ENCODE measurements around the gene LDLRAD3.

The LDLRAD3 gene

DNA sequence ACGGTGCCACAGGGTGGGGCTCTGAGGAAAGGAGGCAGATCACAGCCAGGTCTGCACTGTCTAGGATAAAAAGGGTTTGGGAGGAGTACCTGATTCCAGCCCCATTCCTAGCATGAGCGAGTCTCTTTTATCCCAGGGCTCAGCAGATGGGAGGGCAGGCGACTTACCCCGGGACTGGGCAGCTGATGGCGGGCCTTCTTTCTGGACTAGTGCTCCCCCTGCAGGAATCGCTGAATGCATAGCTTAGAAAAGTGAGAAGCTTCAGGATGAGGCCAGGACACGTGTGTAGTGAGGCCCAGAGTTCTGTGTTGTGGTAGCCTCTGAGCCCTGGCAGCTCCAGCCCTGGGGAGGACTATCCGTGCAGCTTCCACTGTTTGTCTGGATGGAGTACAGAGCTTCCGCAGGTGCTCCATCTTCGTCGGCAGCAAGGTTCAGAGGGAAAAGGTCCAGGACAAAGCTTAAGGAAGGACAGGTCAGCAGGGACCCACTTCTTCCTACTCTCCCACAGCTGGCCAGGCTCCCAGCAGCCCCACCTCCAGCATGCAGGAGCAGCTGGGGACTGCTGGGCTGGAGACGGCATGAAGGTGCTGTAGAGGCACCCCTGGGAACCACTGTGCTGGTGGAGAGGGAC lies 315.0 kb downstream of the LDLRAD3 start:
- peak; percentile 43 for DNase-seq

DNA sequence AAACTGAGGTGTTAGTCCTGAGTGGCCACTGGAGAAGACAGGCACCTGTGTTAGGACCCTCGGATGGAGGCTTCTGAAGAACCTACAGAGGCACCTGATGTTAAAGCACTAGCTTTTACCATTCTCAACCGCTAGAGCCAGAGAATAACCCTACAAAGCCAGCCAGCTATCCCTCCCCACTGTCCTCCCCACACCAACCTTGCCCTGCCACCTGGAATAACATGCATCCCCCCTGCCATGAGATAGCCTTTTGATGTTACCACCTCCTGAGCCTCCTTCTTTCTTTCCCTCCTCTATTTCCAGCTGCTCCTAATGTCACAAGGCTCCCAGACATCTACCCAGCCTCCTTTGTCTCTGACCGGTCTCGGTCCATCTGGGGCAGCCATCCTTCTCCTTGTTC lies 317.2 kb downstream of the LDLRAD3 start:
- DNase-seq = no peak

DNA sequence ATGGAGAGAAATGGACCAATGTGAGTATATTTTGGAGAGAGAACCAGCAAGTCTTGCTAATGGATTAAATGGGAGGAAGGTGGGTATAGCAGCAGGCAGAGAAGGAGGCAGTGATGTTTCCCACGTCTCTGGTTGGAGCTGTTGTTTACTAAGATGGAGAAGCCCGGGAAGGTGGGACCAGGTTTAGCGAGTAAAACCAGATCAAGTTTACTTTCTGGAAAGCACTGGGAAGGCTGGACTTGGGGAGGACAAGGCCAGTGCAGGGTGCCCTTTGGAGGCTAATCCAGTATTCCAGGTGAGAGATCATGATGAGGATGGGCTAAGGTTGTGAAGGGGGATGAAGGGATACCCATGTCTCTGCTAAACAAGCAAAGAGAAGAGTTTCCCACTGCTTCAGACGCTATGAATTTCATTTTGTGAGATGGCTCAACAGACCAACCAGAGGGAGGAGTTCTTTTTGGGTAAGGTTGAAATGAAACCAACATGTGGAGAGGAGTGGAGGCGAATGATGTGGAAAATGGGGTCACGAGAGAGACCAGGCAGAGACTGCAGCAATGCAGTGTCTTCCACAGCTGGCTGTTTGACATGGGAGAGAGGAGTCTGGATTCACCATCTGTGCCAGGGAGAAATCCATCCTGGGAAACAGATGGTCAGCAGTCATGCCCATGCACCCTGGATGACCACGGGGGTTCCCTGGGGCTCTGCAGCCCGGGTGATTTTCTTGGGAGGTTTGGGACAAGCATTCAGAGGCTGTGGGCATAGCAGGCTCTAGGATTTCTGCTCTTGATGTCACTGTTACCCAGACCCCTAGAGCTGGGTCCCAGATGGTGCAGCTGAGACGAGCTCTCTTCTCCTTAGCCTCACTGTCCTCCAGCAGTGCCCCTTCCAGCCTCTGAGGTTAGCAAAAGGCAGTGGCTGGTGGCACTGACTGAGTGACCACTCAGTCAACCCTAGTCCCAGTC lies 320.4 kb downstream of the LDLRAD3 start:
- DNase-seq = no peak

DNA sequence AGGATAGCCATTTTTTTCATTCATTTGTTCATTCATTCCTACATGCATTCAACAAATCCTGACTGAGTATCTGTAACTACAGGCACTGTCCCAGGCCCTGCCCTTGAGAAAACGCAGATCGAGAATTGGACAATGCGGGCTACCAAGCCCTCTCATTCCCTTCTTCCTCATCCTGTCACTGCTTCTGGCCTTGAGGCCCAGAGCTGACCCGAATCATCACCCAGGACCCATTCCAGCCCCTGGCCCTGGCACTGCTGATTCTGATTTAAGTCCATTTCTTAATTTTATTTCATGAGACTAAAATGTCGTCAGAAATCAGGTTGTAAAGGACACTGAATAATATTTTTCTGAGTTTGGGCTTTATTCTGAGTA lies 321.1 kb downstream of the LDLRAD3 start:
- DNase-seq = no peak

DNA sequence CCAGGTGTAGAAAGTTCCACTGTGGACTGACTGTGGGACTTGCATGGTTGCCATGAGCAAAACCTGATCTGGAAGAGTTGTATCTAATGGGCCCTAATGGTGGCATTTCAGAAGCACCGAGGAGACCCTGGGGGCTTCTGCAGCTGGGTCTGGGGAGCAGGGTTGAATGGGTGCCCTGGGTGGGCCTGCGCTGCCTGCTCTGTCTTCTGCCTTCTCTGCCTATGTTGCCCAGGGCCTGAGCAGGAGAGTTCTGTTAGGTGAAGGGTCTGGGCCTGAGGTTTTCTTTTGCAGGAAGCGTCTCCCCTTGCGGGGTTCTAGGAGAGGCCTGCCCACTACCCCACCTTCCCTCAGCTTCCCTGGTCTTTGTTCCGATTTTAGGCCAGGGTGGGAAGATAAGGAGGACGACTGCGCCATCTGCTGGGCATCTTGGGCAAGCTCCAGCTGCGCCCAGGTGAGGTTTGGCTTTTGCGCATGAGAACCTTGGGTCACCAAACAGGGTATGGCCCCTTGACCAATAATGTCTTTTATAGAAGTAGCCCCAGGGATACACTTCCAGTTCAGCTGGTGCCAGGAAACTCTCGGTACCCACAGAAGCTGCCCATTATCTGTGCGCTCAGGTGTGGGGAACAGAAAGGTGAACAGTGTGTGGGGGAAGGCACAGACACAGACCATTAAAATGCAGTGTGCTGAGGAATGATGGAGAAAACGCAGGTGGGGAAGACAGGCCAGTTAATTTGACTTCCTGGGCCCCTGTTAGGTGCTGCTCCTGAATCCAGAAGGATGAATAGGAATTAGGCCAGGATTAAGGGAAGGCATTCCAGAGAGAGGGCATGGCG lies 322.1 kb downstream of the LDLRAD3 start:
- no peak for DNase-seq

DNA sequence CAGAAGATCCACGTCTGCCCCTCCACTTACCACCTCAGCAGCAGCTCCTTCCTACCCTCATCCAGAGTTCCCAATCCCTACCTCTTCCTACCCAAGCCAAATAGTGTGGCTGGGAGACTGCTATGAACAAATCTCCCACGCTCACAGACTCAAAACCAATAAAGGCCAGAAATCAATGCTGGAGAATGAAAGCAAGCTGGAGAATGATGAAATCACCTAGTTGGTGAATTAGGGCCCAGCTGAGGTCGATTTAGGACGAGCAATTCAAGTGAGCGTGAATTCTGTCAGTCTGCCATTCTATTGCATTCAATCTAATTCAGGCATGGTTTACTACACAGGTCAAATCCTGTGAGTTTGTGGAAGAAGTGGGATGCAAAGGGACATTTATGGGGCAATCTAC lies 322.9 kb downstream of the LDLRAD3 start:
- DNase-seq = no peak

DNA sequence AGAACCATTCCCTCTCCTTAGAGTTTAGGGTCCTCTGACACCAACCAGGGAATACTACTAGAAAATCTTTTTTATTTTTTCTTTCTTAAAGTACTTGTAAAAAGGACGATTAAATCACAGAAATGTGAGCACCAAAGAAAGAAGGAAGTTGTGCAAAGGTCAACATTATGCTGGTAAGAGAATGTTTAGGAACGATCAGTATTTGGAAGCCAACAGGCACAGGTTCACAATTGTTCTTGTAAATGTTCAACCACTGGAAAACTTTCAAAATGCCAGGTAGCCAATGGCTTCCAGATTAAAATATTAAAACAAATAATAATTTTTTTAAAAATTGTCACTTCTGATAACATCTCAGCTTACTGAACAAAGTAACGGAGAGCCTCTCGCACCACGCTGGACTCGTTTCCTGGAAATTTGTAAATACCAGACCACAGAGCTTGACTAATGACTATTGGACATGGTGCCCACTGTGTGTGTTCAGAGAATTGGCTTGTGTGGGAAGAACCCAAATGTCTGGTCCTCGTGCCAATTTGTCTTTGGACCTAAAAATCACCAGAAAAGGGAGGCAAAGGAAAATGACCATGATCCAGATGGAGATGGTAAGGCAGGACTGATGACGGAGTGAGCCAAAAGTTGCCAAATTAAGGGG lies 324.6 kb downstream of the LDLRAD3 start:
- no peak for DNase-seq

DNA sequence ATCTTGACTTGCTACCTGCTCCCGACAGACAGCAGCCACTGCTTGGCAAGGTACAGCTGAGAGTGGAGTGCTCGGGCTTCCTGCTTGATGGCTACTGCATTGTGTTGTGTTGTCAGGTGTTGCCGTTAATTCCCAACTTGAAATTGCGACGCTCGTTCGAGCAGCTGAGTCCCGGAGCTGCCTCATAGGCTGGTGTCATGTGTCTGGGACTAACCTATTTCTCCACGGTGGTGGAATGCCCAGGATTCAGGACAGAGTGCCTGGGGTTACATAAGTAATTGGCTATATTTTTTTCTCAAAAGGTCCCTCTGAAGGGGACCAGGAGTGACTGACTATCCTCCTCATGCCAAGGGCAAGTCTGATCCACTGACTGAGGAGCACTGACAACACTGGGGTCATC lies 326.8 kb downstream of the LDLRAD3 start:
- no peak for DNase-seq

DNA sequence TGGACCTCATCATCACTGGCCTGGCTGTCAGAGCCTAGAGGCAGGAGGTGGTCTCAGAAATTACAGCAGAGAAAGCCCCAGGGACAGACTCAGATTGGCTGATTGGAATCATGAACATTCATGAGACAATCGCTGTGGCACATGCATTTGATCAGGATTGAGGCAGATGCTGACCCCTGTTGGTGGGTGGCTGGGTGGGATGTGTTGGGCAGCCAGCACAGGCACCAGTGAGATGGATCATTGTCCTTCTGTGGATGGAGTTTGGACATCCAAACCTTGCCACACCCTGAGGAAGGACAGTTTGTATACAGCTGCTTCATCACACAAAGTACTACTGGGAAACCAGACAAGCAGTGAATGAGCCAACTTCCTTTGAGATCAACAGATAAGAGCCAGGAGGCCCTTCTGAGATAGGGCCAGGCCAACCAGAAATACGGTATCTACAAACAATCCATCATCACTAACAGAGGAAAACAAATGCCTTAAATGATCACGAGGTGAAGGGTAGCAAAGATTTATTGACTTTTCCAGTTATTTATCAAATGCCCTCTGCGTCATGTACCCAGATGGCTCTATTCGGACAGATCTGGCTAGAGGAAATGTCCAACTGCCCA lies 328.0 kb downstream of the LDLRAD3 start:
- DNase-seq = no peak

DNA sequence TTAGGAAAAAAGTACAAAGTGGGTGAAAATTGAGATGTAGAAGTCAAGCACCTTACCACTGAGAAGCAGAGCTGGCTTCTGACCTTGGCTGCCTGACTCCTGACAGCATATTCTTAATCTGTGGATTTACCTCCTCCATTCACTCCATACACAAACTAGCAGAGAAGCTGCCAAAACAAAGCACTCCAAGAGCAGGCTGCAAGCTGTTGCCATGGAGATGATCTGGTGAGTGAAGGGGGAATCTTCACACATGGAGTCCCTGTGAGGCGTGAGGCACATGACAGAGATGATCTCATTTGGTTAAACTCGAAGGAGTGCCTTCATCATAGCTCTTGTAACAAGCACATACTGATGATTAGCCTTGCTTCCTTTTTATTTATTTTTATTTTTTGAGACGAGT lies 329.2 kb downstream of the LDLRAD3 start:
- no peak for DNase-seq

DNA sequence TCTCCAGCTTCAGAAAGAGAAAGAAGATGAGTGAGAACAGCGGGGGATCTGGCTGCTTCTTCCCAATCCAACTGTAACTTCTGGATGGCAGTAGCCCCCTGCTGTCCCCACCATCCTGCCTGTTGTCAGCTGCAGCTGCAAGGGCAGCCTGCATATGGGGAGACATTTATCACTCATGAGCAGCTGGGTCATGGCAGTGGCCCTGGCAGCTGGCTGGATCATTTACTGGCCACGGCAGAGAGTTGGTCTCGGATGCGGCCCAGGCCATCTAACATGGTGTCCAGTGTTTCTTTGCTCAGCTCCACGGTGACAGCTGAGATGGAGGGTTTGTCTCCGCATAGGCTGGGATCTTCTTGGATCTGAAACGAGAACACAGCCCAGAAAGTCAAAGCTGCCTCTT lies 330.6 kb downstream of the LDLRAD3 start:
- DNase-seq = no peak

DNA sequence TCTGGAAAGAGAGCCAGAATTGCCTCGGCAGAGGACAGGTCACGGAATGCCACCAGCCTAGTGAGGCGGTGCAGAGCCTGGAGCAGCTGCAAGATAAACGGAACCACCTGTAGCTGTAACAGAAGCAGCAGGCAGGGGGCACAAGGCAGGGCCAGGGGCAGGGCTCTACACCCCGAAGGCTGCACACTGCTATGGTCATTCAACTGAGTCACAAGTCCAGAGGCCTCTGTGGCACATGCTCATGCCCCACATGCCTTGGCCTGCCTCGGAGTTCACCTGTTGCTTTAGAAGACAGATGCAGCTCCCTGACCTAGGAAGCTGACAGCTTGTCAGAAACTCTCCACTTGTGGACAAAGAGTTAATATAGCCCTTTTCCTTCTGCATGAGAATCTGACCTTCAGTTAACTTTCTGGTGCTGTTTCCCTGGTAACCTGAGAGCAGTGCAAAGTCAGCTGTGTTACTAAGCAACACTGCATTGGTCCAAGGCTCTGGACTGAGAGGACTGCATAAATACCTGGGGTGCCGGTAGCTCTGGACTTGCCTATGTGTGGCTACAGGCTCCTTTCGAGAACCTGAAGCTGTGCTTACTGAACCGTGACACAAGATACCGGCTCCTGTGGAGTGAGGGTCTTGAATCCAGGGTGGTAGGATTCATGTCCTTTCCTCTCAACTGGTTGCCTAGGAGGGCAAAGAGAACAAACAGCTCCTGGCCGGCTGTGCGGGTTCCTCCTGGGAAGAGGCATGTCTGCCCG lies 334.8 kb downstream of the LDLRAD3 start:
- DNase-seq = no peak

DNA sequence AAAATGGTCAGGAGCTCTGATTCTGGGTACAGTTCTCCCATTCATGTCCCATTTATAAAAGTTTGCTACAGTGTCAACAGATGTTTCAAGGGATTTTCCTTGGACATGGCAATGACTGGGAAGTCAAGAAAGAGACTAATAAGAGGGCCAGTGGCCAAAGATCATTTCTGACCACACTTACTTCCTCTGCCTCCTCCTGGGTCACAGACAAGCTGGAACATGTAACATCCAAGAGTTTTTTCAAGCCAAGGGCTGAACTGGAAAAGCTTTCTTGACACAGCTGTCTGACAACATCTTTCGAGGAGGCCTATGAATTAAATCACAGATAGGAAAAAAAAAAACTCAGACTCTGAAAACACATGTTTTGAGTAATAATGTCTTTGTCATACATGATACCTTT lies 336.7 kb downstream of the LDLRAD3 start:
- no peak for DNase-seq

Data from MV-4-11 (cell line).